GM12878 (cell line): Measurements from ENCODE around the gene IL20RB. TPM values are rescaled to one million over a fixed set of nuclear protein-coding genes. Genes with fewer than 3 reads are reported as not detected.
A peak's percentile ranks its signal among the peaks of the same experiment; 100 is the strongest.

Source experiments
- ATAC-seq: fragments of 200-7000 bp; cut with Tn5 transposase; 3 replicates; pipeline ENCODE4 v1.9.1; 2020; ENCODE audit warnings: mild to moderate bottlenecking, moderate library complexity
- BruUV-seq: library from RNA; stranded (reverse); fragments of 400-500 nt; replicated peaks from 2 replicates; lab custom pipeline; 2021; lab: Mats Ljungman, UMichigan
- CTCF ChIA-PET: fragments of 300-600 bp; sonication (Branson Sonifier 250); formaldehyde crosslinking; extraction: SDS; loops from one replicate; lab custom pipeline; 2021; ENCODE audit warnings: inconsistent platforms; lab: Yijun Ruan, JAX
- POLR2A ChIA-PET: fragments of 350-600 bp; formaldehyde crosslinking; extraction: SDS; loops from one replicate; lab custom pipeline; 2021; ENCODE audit warnings: inconsistent platforms; lab: Charles Lee
- RAD21 ChIA-PET: fragments of 300-600 bp; sonication (Branson Sonifier 250); formaldehyde crosslinking; loops from one replicate; lab custom pipeline; 2023; ENCODE audit warnings: antibody characterized with exemption; ENCODE audit not compliant: unreplicated experiment; lab: Charles Lee
- SMC1A ChIA-PET: fragments of 300-600 bp; sonication (Branson Sonifier 250); formaldehyde crosslinking; loops from one replicate; lab custom pipeline; 2023; ENCODE audit not compliant: unreplicated experiment, uncharacterized antibody; lab: Charles Lee
- DNase-seq: peaks from one replicate; pipeline ENCODE4 v3.0.0-alpha.2; 2011; ENCODE audit warnings: low read depth, low spot score
- FAIRE-seq: peaks from 3 replicates; lab custom pipeline; 2011; peaks lifted over from hg19 to GRCh38; lab: Jason Lieb, UNC
- H2AFZ ChIP-seq: 2 replicates; pipeline ENCODE4 v1.6.0; 2011; ENCODE audit warnings: low read depth, low read length, control low read depth; ENCODE audit not compliant: control insufficient read depth
- H3K27ac ChIP-seq: 2 replicates; pipeline ENCODE4 v1.5.1; 2011; ENCODE audit warnings: control low read depth; ENCODE audit not compliant: control insufficient read depth, insufficient read depth
- H3K27me3 ChIP-seq, 2 experiments: replicated peaks in 1 of 2; 2 replicates each; pipeline versions ENCODE4 v1.6.0 to v1.6.1; 2011; ENCODE audit warnings: low read length in 1 of 2; ENCODE audit not compliant: control insufficient read depth in 2 of 2, insufficient read depth in 2 of 2
- H3K36me3 ChIP-seq, 2 experiments: 2 replicates each; pipeline ENCODE4 v1.5.1; 2011; ENCODE audit warnings: low read length in 1 of 2; ENCODE audit not compliant: control insufficient read depth in 2 of 2, insufficient read depth in 2 of 2
- H3K4me1 ChIP-seq: 2 replicates; pipeline ENCODE4 v1.6.1; 2011; ENCODE audit warnings: mild to moderate bottlenecking, low read length, moderate library complexity, mixed read lengths; ENCODE audit not compliant: control insufficient read depth, insufficient read depth
- H3K4me2 ChIP-seq: 2 replicates; pipeline ENCODE4 v1.6.0; 2011; ENCODE audit warnings: control low read depth; ENCODE audit not compliant: control insufficient read depth, insufficient read depth
- H3K4me3 ChIP-seq: fragments of 200-600 bp; sonication (generic); 2 replicates; pipeline ENCODE4 v1.5.1; 2016
- H3K79me2 ChIP-seq: 2 replicates; pipeline ENCODE4 v1.6.0; 2011; ENCODE audit warnings: low read length; ENCODE audit not compliant: control insufficient read depth, insufficient read depth
- H3K9ac ChIP-seq: 2 replicates; pipeline ENCODE4 v1.8.0; 2011; ENCODE audit warnings: low read length, control low read depth, mixed read lengths; ENCODE audit not compliant: control insufficient read depth, insufficient read depth
- H3K9me3 ChIP-seq: replicated peaks from 3 replicates; pipeline ENCODE4 v1.5.1; 2011; ENCODE audit warnings: mild to moderate bottlenecking, low read length; ENCODE audit not compliant: control insufficient read depth, insufficient read depth
- H4K20me1 ChIP-seq: 2 replicates; pipeline ENCODE4 v1.6.0; 2011; ENCODE audit not compliant: control insufficient read depth, insufficient read depth
- ATF7 ChIP-seq: fragments of 450-650 bp; IDR thresholded peaks from 2 replicates; pipeline ENCODE4 v1.6.1; 2016; ENCODE audit warnings: low read depth, mild to moderate bottlenecking
- CHD1 ChIP-seq: IDR thresholded peaks from 2 replicates; pipeline ENCODE4 v1.6.1; 2012; ENCODE audit warnings: low read depth, low read length, improper control_type of control experiment
- ESRRA ChIP-seq: IDR thresholded peaks from 2 replicates; pipeline ENCODE4 v1.6.1; 2012; ENCODE audit warnings: mild to moderate bottlenecking, low read length, improper control_type of control experiment
- HDGF ChIP-seq: fragments of 450-650 bp; IDR thresholded peaks from 2 replicates; pipeline ENCODE4 v1.6.1; 2016; ENCODE audit warnings: antibody characterized with exemption
- MEF2B ChIP-seq: fragments of 450-650 bp; IDR thresholded peaks from 2 replicates; pipeline ENCODE4 v1.6.1; 2018; ENCODE audit warnings: mild to moderate bottlenecking, moderate library complexity; ENCODE audit not compliant: partially characterized antibody, poor library complexity, severe bottlenecking
- RELB ChIP-seq: fragments of 450-650 bp; IDR thresholded peaks from 2 replicates; pipeline ENCODE4 v1.6.1; 2017; ENCODE audit warnings: low read depth, mild to moderate bottlenecking, moderate library complexity
- SRF ChIP-seq, 2 experiments: IDR thresholded peaks; 2 replicates each; pipeline ENCODE4 v1.6.1; 2011; ENCODE audit warnings: low read depth in 2 of 2, low read length in 2 of 2, mild to moderate bottlenecking in 1 of 2, moderate library complexity in 1 of 2
- ZBTB40 ChIP-seq: fragments of 450-650 bp; IDR thresholded peaks from 2 replicates; pipeline ENCODE4 v1.6.1; 2016; ENCODE audit warnings: mild to moderate bottlenecking, moderate library complexity, borderline replicate concordance
- ZNF24 ChIP-seq: fragments of 450-650 bp; IDR thresholded peaks from 2 replicates; pipeline ENCODE4 v1.6.1; 2017; ENCODE audit warnings: antibody characterized with exemption, mild to moderate bottlenecking
- WGBS: methylation state at CpG from one replicate; pipeline ENCODE4 v1.1.6; 2016; ENCODE audit warnings: low lambda C conversion rate; ENCODE audit not compliant: insufficient replicate concordance, insufficient coverage; ENCODE audit errors: missing lambda C conversion rate; 5-methylcytosine and 5-hydroxymethylcytosine counted together
- in situ Hi-C: fragments of 300-500 bp; cut with MboI; formaldehyde crosslinking; loops from 9 replicates; pipeline ENCODE4 v1.14.3; 2018; ENCODE audit warnings: mixed read lengths
- intact Hi-C: fragments of 100-400 bp; cut with micrococcal nuclease; formaldehyde crosslinking; loops from one replicate; pipeline ENCODE4 v1.14.2; 2022; ENCODE audit not compliant: unreplicated experiment
- polyA plus RNA-seq, 11 experiments: library from polyadenylated mRNA; depleted of rRNA in 4 of 11; unstranded in 6 of 11; stranded (reverse) in 5 of 11; fragments of >200 nt; fragmentation: Nextera tagmentation in 4 of 11; fragmentation: Illumina TruSeq in 1 of 11; extraction: Ambion mirVana in 4 of 11; extraction: Trizol in 1 of 11; gene quantifications; 1 replicate in 1 of 11; 2 replicates in 10 of 11; pipeline versions ENCODE4 v1.2.1 to v1.2.3, GENCODE V29; 2011 to 2016; ENCODE audit warnings: inconsistent platforms in 2 of 11, missing spikeins in 2 of 11, low read depth in 1 of 11
- total RNA-seq, 4 experiments: library from RNA; depleted of rRNA in 3 of 4; stranded (reverse); fragments of >200 nt in 3 of 4; fragmentation: Illumina TruSeq in 1 of 4; extraction: Trizol in 1 of 4; gene quantifications; 2 replicates each; pipeline versions ENCODE4 v1.2.1 to v1.2.3, GENCODE V29; 2013 to 2021
- TF ChIP-seq, protein P1 (sequence below): IDR thresholded peaks from 2 replicates; pipeline ENCODE4 v1.6.1; 2012; ENCODE audit warnings: improper control_type of control experiment, low read depth, low read length; ENCODE audit not compliant: insufficient replicate concordance

The IL20RB gene
- total and polyA plus RNA-seq, 10 of the 15 experiments (the other 5 are each of a cell fraction or from before 2014, with no cell fraction given): 0.21 to 1.1 (median 0.54) TPM

- Histone ChIP-seq H3K9ac (no peak overlapping the region), H3K27ac (peak overlapping the region; percentile 58; the same call in 1 of the 2 replicates), H3K27me3 (no peaks in the 10 kb centered on the region), H3K4me1 (peaks cover 2% of the 10 kb centered on the region; the same call in 1 of the 2 replicates), H2AFZ (no peak overlapping the region; the same call in 1 of the 2 replicates), H3K4me2 (peak overlapping the region; percentile 54; the same call in 1 of the 2 replicates), H3K9me3 (peaks cover 5% of the 10 kb centered on the region), H3K4me3 (no peak overlapping the region), H4K20me1 (no peaks in the 10 kb centered on the region), H3K36me3 (0 out of 4 replicates have a peak, but pooled peaks cover 0 to 7% of the 10 kb centered on the region in 2 experiments), H3K79me2 (peaks cover 34% of the 10 kb centered on the region)
- DNase-seq: no peak
- ChIA-PET POLR2A (interaction anchor here (0.5 to 1.4 kb wide), 3 partner anchors 64 to 73 kb away, joined by 4 to 5 read pairs (median 4); partner anchors contain the start of gene NCK1), SMC1A (interaction anchor here (0.9 to 5.0 kb wide), 6 partner anchors 14 to 173 kb away, joined by 4 to 42 read pairs (median 6); partner anchors contain the start of genes NCK1 and STAG1), RAD21 (interaction anchor here (0.8 to 1.0 kb wide), 2 partner anchors 64 to 173 kb away, joined by 3 to 4 read pairs; partner anchors contain the start of gene NCK1), CTCF (interaction anchor here (1.0 kb wide), 1 partner anchor 13 kb away, joined by 4 read pairs; no protein-coding TSS in a partner anchor)
- peak; percentile 76 for ATAC-seq
- in situ Hi-C loops (no loop called here), intact Hi-C loops (loop anchor here (5.0 to 10.0 kb wide), 3 partner anchors 63 to 731 kb away; partner anchors contain the start of genes MSL2, NCK1 and STAG1)
- BruUV-seq: no TSS peak
- 23% methylated on average over 7 of the region's 7 CpGs for WGBS
- FAIRE-seq: no peak
- TF ChIP-seq ESRRA: no peak
- no peak for TF ChIP-seq HDGF
- TF ChIP-seq SRF (IDR thresholded peaks at IDR 0.05; ENCODE audit: low read depth in 2 of 2, low read length in 2 of 2): peak in 1 of 2 experiments; percentile 56; a peak in 1 of 4 replicates
- TF ChIP-seq CHD1: no peak
- 0 out of 2 replicates have a peak, but pooled peaks have one; percentile 46 for TF ChIP-seq ZNF24
- peak; percentile 41; the same call in 1 of the 2 replicates for TF ChIP-seq RELB
- peak; percentile 87 for TF ChIP-seq MEF2B
- peak; percentile 43; the same call in 1 of the 2 replicates for TF ChIP-seq ATF7
- TF ChIP-seq, protein P1, sequence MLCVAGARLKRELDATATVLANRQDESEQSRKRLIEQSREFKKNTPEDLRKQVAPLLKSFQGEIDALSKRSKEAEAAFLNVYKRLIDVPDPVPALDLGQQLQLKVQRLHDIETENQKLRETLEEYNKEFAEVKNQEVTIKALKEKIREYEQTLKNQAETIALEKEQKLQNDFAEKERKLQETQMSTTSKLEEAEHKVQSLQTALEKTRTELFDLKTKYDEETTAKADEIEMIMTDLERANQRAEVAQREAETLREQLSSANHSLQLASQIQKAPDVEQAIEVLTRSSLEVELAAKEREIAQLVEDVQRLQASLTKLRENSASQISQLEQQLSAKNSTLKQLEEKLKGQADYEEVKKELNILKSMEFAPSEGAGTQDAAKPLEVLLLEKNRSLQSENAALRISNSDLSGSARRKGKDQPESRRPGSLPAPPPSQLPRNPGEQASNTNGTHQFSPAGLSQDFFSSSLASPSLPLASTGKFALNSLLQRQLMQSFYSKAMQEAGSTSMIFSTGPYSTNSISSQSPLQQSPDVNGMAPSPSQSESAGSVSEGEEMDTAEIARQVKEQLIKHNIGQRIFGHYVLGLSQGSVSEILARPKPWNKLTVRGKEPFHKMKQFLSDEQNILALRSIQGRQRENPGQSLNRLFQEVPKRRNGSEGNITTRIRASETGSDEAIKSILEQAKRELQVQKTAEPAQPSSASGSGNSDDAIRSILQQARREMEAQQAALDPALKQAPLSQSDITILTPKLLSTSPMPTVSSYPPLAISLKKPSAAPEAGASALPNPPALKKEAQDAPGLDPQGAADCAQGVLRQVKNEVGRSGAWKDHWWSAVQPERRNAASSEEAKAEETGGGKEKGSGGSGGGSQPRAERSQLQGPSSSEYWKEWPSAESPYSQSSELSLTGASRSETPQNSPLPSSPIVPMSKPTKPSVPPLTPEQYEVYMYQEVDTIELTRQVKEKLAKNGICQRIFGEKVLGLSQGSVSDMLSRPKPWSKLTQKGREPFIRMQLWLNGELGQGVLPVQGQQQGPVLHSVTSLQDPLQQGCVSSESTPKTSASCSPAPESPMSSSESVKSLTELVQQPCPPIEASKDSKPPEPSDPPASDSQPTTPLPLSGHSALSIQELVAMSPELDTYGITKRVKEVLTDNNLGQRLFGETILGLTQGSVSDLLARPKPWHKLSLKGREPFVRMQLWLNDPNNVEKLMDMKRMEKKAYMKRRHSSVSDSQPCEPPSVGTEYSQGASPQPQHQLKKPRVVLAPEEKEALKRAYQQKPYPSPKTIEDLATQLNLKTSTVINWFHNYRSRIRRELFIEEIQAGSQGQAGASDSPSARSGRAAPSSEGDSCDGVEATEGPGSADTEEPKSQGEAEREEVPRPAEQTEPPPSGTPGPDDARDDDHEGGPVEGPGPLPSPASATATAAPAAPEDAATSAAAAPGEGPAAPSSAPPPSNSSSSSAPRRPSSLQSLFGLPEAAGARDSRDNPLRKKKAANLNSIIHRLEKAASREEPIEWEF: peak; percentile 23
- TF ChIP-seq ZBTB40: peak; percentile 52; the same call in 1 of the 2 replicates
Observed at GRCh38 chr3:136925425-136926190, 32.2 kb upstream of the IL20RB start.
